Esophagus mucosa (tissue), 1 donor: ENCODE measurements around the gene EME2. TPM values are rescaled to one million over a fixed set of nuclear protein-coding genes. Genes with fewer than 3 reads are reported as not detected.
A peak's percentile ranks its signal among the peaks of the same experiment; 100 is the strongest.
"Not testable (repeated sequence)": the region's sequence is repeated elsewhere in the genome, so short reads cannot be mapped to it uniquely, and the experiment has no call there.

ENCODE experiments used
- ATAC-seq: fragments of 200-7000 bp; cut with Tn5 transposase; one replicate; pipeline ENCODE4 v1.9.1; 2020
- total RNA-seq: library from RNA; stranded (reverse); gene quantifications from one replicate; pipeline ENCODE4 v1.2.4, GENCODE V29; 2023
- donor health status: DM: yes; HTN: yes; CAD: no.

EME2 gene, protein sequence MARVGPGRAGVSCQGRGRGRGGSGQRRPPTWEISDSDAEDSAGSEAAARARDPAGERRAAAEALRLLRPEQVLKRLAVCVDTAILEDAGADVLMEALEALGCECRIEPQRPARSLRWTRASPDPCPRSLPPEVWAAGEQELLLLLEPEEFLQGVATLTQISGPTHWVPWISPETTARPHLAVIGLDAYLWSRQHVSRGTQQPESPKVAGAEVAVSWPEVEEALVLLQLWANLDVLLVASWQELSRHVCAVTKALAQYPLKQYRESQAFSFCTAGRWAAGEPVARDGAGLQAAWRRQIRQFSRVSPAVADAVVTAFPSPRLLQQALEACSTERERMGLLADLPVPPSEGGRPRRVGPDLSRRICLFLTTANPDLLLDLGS
- 13.0 TPM for total RNA-seq

DNA sequence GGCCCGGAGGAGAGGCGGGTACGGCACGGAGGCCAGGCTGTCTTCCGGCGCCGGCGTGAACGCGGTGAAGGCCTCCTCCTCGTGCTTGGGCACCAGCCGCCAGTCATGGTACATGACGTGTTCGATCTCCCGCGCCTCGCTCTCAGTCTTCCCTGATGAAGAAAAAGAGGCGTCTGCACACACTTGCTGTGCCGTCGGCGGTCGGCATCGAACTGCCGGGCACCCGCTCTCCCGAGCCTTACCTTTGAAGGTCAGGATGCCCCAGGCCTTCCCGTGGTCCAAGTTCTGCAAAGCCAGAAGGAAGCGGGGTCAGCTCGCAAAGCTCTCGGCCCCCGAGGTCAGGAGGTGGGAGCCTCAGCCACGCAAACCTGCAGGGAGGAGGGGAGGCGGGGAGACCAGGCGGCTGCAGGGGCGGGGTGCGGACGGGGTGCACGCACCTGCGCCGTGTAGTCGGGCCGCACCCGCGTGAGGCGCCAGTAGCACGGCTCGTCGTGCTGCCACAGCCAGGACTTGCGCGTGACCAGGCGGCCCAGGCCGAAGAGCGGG is at the start of gene EME2:
Gene EME2 (plus strand): TSS at position 449 of the 546 bp plus-strand sequence. CDS start 418 bp downstream, outside the sequence.
- ATAC-seq, result peak; percentile 47

DNA sequence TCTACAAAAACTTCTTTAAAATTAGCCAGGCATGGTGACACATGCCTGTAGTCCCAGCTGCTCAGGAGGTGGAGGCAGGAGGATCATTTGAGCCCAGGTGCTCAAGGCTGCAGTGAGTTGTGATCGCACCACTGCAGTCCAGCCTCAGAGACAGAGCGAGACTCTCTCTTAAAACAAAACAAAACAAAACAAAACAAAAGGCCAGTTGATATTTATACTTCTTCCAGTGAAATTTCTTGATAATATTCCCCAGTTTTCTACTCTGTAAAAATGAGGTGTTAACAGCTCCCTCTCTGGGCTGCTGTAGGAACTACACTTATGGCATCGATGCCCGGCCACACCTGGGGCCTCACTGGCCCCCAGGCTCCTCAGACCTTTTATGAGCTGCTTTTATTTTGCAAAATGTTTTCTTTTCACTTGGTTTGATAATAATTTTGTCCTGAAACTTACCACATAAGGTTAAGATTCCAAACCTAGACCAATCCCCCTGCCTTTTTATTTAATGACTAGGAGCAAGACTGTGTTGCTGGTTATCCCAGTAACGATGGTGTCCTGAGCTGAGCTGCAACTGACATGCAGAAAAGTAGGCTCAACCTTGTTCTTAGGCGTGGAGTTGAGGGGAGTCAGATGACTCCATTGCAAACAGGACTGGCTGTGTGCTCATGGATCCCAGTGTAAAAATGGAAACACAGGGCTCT is 49.0 kb upstream of the EME2 start:
- peak; percentile 41 for ATAC-seq

DNA sequence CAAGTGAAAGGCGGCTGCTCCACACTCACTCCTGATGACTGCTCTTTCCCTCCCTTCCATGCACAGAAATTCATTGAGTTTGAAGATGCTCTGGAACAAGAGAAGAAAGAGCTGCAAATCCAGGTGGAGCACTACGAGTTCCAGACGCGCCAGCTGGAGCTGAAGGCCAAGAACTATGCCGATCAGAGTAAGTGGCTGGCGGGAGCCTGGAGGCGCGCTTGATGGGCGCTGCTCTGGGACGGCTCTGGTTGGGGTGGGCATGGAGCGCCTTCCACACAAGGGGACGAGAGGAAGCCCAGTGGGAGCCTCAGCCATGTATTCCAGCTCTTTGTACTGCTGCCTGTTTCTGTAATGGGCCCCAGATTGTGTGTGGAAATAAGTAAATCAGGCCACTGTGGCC is 48.1 kb upstream of the EME2 start:
- no peak for ATAC-seq

DNA sequence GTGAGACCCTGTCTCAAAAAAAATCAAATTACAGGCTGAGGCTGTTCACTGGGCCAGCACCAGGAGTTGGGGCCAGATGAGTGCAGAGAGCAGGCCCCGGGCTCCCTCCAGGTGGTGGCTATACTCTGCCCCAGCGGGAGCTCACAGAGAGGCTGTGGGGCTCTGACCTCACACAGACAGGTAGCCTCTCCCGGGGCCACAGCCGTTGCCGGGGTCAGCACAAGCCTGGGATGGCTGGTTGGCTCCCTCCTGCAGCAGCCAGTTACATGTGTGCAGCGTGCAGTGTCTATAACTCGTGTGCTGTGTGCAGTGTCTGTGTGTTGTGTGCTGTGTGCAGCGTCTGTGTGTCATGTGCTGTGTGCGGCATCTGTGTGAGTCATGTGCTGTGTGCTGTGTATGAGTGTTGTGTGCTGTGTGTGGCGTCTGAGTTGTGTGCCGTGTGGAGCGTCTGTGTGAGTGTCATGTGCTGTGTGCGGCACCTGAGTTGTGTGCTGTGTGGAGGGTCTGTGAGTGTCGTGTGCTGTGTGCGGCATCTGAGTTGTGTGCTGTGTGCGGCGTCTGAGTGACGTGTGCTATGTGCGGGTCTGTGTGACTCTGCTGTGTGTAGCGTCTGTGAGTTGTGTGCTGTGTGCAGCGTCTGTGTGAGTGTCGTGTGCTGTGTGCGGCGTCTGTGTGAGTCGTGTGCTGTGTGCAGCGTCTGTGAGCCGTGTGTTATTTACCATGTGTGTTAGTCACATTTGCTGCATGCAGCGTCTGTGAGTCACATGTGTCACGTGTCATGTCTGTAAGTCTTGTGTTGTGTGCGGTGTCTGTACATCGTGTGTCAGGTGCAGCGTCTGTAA is 45.7 kb upstream of the EME2 start:
- no peak for ATAC-seq

DNA sequence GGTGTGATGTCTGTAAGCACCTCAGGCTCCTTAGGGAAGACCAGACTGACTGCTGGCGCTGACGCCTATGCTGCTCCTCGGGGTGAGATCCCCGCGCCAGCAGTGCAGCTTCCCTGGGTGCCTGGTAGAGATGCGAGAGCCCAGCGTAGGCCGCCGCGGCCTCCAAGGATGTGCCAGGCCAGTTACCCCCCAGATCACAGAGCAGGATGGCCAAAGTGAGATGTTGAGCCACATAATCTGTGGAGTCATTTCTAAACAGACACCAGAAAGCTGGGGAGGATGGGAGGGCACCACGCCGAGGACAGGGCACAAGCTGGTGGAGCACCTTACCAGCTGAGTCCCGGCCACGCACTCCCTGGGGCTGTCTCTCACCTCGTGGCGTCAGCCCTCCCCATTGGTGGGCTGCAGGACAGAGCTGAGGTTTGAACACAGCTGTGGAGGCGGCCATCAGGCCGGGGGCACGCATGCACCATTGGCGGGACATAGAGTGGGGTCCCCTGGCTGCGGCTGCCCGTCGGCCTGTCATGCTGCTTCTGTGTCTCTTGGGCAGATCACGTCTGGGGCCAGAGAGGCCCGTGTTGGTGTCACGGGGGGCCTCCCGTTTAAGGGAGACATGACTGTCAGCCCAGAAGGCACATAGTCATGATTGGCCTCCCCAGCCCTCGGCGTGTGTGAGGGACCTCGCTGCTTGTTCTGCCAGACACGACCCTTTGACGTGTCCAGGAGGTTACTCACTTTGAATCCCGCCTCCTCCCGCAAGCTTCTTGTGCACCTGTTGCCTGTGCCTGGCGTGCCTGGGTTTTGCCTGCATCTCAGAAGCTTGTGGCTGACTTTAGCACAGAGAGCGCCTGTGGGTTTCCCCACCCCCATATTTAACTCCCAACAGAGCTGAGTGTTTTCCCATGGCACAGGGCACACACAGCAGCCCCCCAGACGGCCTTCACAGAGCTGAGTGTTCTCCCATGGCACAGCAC is 44.7 kb upstream of the EME2 start:
- no peak for ATAC-seq

DNA sequence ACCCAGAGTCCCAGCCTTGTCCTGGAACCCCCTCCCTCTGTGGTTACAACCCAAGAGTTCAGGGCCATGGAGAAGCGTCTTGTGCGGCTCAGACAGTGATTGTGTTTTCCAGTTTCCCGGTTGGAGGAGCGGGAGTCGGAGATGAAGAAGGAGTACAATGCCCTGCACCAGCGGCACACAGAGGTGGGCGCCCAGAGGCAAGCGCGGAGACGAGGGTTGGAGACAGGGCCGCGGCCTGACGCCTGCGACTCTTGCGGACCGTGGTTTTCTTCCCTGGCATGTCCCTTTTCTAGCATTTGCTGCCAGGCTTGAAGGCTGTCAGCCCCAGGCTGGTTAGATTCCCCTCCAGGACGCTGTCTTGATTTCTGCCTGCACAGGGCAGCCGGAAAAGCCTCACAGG is 43.6 kb upstream of the EME2 start:
- no peak for ATAC-seq

DNA sequence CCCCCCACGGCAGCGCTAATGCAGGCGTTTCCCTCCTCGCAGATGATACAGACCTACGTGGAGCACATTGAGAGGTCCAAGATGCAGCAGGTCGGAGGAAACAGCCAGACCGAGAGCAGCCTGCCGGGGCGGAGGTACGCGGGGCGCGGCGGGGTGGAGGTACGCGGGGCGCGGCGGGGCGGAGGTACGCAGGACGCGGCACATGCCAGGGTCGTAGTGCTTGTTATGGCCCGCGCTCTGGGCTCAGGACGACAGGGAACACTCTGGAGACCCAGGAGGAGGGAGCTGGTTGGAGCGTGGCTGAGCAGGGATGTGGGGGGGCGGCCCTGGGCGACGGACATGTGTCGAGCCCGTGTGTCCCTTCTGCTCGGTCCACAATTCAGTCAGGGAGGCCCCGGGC is 43.2 kb upstream of the EME2 start:
- no peak for ATAC-seq

DNA sequence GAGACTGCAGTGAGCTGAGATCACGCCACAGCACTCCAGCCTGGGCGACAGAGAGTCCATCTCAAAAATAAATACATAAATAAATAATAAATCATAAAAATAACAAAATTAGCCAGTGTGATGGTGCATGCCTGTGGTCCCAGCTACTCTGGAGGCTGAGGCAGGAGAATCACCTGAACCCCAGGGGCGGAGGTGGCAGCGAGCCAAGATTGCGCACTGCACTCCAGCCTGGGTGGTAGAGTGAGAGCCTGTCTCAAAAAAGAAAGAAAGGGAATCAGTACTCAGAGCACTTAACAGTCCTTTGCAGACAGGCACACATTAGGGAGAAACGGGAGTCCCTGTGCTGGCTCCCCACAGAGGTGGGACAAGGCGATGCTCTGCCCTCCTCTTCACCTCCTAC is 41.5 kb upstream of the EME2 start:
- no peak for ATAC-seq

DNA sequence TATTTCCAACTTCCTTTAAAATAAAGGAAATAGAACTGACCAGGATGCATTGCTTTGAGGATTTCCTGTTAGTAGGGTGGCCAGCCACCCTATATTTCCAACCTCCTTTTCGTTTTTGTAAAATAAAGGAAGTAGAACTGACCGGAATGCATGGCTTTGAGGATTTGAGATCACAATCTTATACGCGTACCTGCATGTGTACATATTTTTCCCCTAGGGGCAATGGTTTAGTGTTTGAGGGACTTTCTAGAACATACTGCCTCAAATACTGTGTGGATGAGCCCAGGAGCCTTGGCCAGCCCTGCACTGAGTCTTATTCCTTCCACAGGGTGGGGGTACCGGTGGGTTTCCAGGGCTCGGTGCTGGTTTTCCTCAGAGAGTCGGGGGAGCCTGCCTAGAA is 41.0 kb upstream of the EME2 start:
- ATAC-seq, result no peak

DNA sequence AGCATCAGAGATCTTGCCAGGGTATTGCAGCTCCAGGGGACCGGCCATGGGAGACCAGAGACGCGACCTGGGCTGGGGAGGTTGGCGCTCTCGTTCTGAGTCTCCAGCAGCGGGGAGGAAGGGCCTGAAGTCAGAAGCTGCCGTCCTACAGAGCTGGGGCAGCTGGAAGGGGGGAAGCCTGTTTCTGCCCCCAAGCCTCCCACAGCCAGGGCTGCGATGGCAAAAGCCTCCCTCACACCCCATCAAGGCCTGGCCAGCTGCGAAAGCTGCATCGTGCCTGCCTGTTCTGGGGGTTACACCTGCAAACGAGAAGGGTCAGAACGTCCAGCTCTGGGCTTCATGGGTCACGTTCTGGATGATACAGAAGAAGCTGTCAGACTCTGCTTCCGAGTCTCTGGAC is 40.5 kb upstream of the EME2 start:
- ATAC-seq, result no peak

DNA sequence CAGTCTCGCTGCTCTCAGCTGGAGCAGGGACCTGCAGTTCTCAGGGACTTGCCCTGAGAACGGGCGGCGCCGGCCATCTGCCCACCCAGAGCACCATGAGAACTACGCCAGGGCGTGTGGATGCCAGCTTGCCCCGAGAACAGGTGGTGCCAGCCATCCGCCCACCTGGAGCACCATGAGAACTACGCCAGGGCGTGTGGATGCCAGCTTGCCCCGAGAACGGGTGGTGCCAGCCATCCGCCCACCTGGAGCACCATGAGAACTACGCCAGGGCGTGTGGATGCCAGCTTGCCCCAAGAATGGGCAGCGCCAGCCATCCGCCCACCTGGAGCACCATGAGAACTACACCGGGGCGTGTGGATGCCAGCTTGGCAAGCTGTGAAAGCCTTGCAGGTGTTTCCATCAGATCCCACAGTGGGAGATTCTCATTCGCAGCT is 40.0 kb upstream of the EME2 start:
- ATAC-seq, result not testable (repeated sequence)

DNA sequence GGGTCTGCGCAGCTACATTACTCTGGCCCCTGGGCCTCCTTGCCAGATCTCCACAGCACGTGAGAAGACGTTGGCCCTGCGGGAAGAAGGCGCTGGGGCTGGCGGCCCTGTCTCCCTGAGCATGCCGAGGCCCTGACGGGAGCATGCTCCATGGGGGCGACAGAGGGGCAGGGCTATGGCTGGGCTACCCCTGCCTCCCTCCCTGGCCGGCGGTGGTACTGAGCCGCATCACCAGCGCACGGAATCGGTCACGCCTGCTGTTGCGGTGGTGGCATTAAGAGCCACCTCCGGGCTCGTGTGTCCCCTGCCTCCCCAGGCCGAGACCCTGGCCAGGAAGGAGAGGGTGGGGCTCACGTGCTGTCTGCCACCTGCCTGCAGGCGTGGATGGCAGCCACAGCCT is 38.5 kb upstream of the EME2 start:
- no peak for ATAC-seq

DNA sequence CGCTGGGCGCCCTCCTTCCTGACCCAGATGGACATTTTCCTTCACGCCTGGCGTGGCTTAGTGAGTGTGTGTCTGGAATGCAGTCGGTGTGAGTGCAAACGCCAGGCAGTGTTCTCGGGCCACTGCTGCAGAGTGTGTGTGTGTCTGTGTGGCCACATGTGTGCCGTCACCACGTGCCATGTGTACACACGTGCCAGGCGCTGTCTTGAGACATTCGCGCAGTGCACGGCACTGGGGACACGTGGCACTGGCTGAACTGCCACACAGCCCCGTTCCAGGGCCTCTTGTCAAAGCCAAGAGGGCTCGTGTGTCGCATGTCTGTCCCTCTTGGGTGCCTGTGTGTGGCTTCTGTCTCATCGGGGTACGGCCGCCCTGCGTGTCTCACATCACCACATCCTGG is 37.8 kb upstream of the EME2 start:
- ATAC-seq, result peak; percentile 8

DNA sequence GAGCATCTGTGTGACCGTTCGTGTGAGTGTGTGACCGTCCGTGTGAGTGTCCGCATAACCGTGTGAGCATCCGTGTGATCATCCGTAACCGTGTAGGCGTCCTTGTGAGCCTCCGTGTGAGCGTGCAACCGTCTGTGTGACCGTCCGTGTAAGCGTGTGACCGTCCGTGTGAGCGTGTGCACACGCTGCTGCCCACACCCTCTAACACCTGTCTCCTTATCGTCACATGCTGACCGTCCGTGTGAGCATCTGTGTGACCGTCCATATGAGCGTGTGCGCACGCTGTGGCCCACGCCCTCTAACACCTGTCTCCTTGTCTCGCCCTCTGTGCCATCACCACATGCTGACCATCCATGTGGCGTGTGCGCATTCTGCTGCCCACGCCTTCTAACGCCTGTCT is 32.4 kb upstream of the EME2 start:
- no peak for ATAC-seq

DNA sequence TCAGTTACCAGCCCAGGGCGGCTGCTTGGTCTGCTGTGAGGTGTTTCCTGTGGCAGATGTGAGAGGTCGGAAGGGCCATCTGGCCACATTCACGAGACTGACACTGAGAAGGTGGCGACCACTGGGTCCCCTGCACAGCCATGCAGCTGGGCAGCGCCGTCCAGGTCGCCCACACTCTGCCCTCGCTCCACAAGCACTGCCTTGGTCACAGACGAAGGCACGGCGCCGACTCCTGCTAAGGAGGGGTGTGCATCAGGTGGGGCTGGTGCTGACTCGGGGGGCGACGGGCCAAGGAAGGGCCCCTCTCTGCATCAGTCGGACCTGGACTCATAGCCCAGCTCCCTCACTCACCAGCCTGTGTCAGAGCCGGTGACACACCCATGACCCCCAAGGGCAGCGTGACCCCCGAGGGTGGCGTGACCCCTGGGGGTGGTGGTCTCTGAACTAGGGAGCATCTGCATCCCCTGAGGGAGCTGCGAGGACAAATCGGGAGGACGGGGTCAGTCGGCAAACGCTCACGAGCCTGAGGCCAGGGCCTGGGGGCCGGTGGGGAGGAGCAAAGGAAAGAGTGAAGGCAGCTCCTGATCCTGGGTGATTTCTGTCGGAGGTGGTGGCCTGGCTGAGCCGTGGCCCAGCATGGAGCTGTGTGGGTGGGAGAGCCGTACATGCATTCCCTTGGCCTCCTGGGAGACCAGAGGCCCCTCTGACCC is 31.7 kb upstream of the EME2 start:
- no peak for ATAC-seq

DNA sequence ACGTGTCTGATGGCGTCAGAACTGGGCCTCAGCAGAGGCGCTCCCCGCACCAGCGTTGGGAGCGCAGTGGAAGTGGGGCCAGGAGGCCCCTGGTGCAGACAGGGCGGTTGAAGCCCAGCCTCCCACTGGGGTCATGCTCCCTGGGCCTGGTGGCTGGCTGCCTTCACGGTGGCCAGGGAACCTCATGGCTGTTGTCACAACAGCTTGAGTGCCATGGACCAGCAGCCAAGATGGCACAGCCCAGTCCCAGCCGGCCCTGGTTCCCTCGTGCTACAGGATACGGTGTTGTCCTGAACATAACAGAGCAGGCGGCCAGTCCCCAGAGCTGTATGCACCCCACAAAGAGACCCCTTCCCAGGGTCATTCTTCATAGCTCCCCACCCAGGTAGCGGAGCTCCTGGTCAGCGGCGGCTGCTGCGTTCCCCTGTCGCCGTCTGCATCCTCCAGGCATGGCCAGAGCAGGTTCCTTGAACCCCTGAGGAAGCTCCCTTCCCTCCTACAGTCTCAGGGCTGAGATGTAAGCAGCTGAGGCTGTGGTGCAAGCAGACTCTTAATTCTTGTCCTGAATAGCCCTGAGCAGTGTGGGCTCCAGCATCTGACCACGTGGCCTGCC is 31.0 kb upstream of the EME2 start:
- ATAC-seq, result no peak

DNA sequence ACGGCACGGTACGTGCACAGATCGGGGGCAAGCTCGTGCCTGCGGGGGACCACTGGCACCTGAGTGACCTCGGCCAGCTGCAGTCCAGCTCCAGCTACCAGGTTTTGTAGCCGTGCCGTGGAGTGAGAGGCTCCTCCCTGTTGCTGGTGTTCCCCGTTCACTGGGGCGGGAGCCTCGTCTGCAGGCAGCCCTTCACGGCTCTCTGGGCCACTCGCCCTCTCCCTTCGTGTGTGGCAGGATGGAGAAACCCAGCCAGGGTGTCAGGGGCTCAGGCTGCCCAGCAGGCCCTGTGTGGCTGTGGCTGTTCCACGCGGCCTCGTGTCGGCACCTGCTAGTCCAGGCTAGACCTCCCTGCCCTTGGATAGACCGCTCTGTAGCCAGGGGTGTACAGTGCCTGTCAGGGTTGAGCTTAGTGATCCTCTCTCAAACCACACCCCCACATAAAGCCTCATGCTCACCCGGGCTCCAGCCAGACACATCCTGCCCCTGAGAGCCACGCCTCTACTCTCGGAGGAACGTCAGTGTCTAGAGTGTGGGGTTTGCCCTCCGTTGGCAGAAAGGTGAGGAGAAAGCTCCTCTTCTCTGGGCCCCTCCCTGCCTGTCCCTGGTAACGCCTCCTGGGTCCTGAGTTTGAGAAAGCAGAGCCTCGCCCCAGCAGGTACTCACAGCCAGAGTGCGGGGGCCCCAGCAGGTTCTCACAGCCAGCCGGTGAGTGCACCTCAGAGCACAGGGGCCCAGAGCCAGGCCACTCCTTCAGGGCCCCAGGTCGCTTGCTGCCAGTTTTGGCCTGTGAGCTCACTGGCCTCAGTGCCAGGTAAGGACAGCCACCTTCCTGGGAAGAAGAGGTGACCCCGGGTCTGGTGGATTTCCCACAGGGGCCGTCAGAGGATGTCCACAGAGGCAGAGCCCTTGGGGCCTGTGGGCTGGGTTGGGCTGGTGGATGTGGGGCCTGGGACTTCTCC is 29.0 kb upstream of the EME2 start:
- peak; percentile 63 for ATAC-seq

DNA sequence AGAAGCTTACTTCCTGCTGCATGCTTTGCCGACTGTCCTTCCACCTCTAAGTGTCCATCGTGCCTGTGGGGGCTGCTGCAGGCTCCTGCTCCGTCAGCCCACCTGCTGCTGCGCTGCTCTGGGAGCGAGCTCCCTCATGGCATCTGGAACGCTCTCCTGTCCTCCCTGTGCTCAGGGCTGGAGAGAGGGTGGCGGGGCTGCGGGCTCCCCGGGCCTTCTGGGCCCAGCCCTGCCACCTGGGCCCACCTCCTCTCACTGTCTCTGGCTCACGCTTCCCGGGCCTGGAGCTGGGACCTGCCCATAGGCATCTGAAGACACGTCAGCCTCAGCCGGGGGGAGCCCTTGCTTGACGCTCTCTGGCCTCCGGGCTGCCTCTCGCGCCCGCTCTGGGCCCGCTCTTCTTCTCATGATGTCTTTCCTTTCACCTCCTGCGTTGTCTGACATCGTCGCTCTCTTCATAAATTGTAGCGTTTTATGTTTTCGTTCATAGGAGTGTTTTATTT is 28.2 kb upstream of the EME2 start:
- no peak for ATAC-seq
